Sigmoid colon (tissue), 7 donors: ENCODE measurements around the gene BAIAP3. TPM values are rescaled to one million over a fixed set of nuclear protein-coding genes. Genes with fewer than 3 reads are reported as not detected.

Experiments
- DNase-seq: peaks from one replicate; pipeline ENCODE4 v3.0.0-alpha.2; 2019
- H3K27ac ChIP-seq, 4 donors: fragments of 200-600 bp; sonication (generic); one replicate each; pipeline ENCODE4 v1.5.1; 2016 to 2019; ENCODE audit warnings: mild to moderate bottlenecking in 1 of 4
- H3K27me3 ChIP-seq, 3 donors: fragments of 200-600 bp; sonication (generic); one replicate each; pipeline ENCODE4 v1.5.1; 2019; ENCODE audit warnings: mild to moderate bottlenecking in 1 of 3
- H3K36me3 ChIP-seq, 4 donors: fragments of 200-600 bp; sonication (generic); one replicate each; pipeline ENCODE4 v1.5.1; 2016 to 2019
- H3K4me1 ChIP-seq, 4 donors: fragments of 200-600 bp; sonication (generic); one replicate each; pipeline ENCODE4 v1.5.1; 2017 to 2019
- H3K4me3 ChIP-seq, 4 donors: fragments of 200-600 bp; sonication (generic); one replicate each; pipeline ENCODE4 v1.5.1; 2017 to 2019; ENCODE audit warnings: mild to moderate bottlenecking in 2 of 4, moderate library complexity in 1 of 4
- H3K9me3 ChIP-seq, 4 donors: fragments of 200-600 bp in 3 of 4; sonication (generic) in 3 of 4; one replicate each; pipeline versions ENCODE4 v1.5.1 to v1.6.1; 2013 to 2019
- EP300 ChIP-seq, 4 donors: sonication (generic); formaldehyde crosslinking; IDR thresholded peaks; one replicate each; pipeline ENCODE4 v1.6.1; 2017; ENCODE audit warnings: antibody characterized with exemption in 4 of 4
- POLR2A ChIP-seq, 2 donors: fragments of 450-650 bp; IDR thresholded peaks; one replicate each; pipeline ENCODE4 v1.6.1; 2016; ENCODE audit warnings: antibody characterized with exemption in 2 of 2, mild to moderate bottlenecking in 2 of 2, moderate library complexity in 2 of 2
- POLR2AphosphoS5 ChIP-seq, 4 donors: sonication (generic); formaldehyde crosslinking; IDR thresholded peaks; one replicate each; pipeline ENCODE4 v1.6.1; 2017; ENCODE audit warnings: antibody characterized with exemption in 4 of 4
- whole genome bisulfite sequencing, 2 donors: extraction: QIAGEN DNeasy Blood & Tissue Kit; methylation state at CpG; one replicate each; pipeline ENCODE4 v1.1.7; 2013; 5-methylcytosine and 5-hydroxymethylcytosine counted together
- intact Hi-C: fragments of 100-400 bp; cut with DNase I; formaldehyde crosslinking; loops from one replicate; pipeline ENCODE4 v1.15.1; 2023
- polyA plus RNA-seq, 3 donors: library from polyadenylated mRNA; stranded (reverse); fragments of 200-250 nt; gene quantifications; one replicate each; pipeline ENCODE4 v1.2.3, GENCODE V29; 2013
- total RNA-seq, 4 donors: library from RNA; depleted of rRNA; stranded (reverse); fragments of >200 nt; gene quantifications; one replicate each; pipeline ENCODE4 v1.1.0, GENCODE V29; 2016
- TF ChIP-seq, protein P1 (sequence below), 4 experiments: fragments of 450-650 bp in 3 of 4; fragments of 200-600 bp in 1 of 4; IDR thresholded peaks; one replicate each; pipeline ENCODE4 v1.5.1; 2016 to 2019; ENCODE audit warnings: antibody characterized with exemption in 4 of 4, mild to moderate bottlenecking in 3 of 4, moderate library complexity in 2 of 4
- donor health status: healthy with polysubstance abuse.
- donor health status: Bipolar disorder and iron deficiency.
- donor health status: healthy.

Gene BAIAP3
- total and polyA plus RNA-seq, 7 donors: 0.60 to 5.5 (median 1.7) TPM; not detected in 1

DNA sequence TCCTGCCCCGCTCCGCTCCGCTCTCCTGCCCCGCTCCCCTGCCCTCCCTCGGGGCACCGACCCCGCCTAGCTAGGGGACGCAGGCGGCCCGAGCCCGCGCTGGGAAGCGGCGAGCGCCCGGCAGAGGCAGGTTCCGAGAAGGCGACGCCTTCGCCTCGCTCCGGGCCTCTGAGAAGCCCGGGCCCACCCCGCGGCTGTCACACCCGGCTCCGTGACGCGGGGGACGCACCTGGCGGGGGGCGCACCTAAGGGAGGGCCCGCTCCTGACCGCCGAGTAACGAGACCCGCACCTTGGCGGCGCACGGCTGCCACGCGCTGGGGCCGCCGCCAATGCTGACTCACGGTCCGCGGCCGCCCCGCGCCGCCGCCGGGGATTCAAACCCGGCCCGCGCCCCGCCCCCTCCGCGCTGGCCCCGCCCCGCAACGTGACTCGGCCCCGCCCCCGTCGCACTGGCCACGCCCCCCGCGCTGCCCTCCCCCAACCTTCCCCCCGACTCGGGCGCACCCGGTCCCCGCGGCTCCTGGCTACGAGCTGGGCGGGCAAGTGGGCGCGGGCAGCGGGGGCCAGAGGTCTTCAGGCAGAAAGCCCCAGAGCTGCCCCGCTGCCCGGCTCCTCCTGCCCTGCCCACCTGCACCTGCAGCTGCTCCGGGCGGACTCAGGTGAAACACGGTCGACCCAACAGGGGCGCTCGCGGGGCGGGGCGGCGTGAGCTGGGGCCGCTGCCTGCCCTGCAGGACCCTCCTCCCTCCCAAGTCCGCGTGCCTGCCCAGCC lies 46.0 kb downstream of the BAIAP3 start:
- H3K36me3 ChIP-seq: peaks cover 0 to 46% (median 15%) of the 10 kb centered on the region in 4 donors
- H3K27me3 ChIP-seq: no peaks in the 10 kb centered on the region
- peaks cover 0 to 24% (median 22%) of the 10 kb centered on the region in 4 donors for H3K4me1 ChIP-seq
- DNase-seq: no peak
- intact Hi-C loops: no loop called here
- no peak for TF ChIP-seq POLR2A (IDR thresholded peaks at IDR 0.05)
- TF ChIP-seq, protein P1, sequence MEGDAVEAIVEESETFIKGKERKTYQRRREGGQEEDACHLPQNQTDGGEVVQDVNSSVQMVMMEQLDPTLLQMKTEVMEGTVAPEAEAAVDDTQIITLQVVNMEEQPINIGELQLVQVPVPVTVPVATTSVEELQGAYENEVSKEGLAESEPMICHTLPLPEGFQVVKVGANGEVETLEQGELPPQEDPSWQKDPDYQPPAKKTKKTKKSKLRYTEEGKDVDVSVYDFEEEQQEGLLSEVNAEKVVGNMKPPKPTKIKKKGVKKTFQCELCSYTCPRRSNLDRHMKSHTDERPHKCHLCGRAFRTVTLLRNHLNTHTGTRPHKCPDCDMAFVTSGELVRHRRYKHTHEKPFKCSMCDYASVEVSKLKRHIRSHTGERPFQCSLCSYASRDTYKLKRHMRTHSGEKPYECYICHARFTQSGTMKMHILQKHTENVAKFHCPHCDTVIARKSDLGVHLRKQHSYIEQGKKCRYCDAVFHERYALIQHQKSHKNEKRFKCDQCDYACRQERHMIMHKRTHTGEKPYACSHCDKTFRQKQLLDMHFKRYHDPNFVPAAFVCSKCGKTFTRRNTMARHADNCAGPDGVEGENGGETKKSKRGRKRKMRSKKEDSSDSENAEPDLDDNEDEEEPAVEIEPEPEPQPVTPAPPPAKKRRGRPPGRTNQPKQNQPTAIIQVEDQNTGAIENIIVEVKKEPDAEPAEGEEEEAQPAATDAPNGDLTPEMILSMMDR (IDR thresholded peaks at IDR 0.05): no peak
- no peak for TF ChIP-seq EP300 (IDR thresholded peaks at IDR 0.05)
- TF ChIP-seq POLR2AphosphoS5 (IDR thresholded peaks at IDR 0.05): no peak
- H3K9me3 ChIP-seq: no peaks in the 10 kb centered on the region
- H3K27ac ChIP-seq: peak overlapping the region; percentile 69 to 80 (median 74)
- WGBS, 2 donors: 2 to 4% methylated on average over 95 of the region's 95 CpGs
- H3K4me3 ChIP-seq: peak overlapping the region; percentile 22 to 62 (median 52)

DNA sequence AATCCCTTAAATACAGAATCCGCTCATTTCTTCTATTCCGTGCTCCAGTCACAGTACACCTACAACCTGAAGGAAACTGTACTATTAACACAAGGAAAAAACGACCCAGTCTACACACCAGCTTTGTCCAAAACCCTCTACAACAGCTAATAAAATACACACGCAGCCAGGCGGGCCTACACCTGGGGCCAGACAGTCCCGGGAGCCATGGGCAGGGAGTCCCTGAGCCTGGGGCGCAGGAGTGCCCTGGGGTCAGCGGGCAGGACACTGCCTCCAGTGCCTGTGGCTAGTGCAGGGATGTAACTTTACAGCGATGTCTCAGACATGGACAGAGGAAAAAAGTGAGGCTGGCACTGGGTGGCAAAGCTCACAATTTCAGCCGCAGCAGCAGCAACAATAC lies 46.8 kb downstream of the BAIAP3 start:
- Histone ChIP-seq H3K36me3 (peaks cover 0 to 46% (median 22%) of the 10 kb centered on the region in 4 donors), H3K27ac (no peak overlapping the region), H3K4me3 (no peak overlapping the region), H3K9me3 (no peaks in the 10 kb centered on the region), H3K27me3 (no peaks in the 10 kb centered on the region), H3K4me1 (peaks cover 0 to 24% (median 22%) of the 10 kb centered on the region in 4 donors)
- DNase-seq: no peak
- WGBS, 2 donors: 61 to 79% methylated on average over 10 of the region's 10 CpGs
- intact Hi-C loops: no loop called here
- TF ChIP-seq, protein P1 (IDR thresholded peaks at IDR 0.05): no peak
- no peak for TF ChIP-seq EP300 (IDR thresholded peaks at IDR 0.05)
- no peak for TF ChIP-seq POLR2AphosphoS5 (IDR thresholded peaks at IDR 0.05)
- no peak for TF ChIP-seq POLR2A (IDR thresholded peaks at IDR 0.05)

DNA sequence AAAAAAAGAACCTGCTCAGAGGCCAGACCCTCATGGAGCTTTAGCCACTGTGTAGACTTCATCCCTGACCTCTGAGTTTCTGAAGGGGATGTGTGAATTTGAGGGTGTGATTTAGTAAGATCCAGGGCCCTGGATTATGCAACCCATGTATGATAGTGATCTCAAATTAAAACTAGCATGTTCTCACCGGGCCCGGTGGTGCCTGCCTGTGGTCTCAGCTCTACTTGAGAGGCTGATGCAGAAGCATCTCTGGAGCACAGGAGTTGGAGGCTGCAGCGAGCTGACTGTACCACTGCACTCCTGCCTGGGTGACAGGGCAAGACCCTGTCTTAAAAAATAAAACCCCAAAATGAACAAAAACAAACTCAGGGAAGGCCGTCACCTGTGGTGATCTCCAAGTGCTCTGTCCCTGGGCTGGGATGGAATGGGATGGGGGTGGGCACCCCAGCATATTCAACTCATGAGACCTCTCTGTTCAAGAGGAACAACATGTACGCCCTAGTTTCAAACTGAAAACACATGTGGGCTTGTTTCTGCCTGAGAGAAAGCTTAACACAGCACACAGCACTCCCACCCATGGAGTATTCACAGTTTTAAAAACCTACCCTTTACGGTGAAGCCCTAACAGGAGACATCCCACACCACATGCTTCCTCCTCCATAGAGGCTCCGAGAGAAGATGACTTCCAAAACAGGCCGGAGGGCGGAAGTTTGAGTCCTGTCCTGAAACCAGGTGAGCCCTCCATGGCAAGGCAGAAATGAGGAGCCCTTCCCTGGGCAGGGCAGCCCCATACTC lies 48.4 kb downstream of the BAIAP3 start:
- Histone ChIP-seq H3K9me3 (no peaks in the 10 kb centered on the region), H3K4me3 (no peak overlapping the region), H3K27me3 (no peaks in the 10 kb centered on the region), H3K4me1 (peaks cover 0 to 24% (median 22%) of the 10 kb centered on the region in 4 donors), H3K27ac (no peak overlapping the region), H3K36me3 (peaks cover 0 to 45% (median 24%) of the 10 kb centered on the region in 4 donors)
- DNase-seq: no peak
- WGBS, 2 donors: 92 to 93% methylated on average over 9 of the region's 9 CpGs
- no peak for TF ChIP-seq EP300 (IDR thresholded peaks at IDR 0.05)
- TF ChIP-seq POLR2A (IDR thresholded peaks at IDR 0.05): no peak
- TF ChIP-seq, protein P1 (IDR thresholded peaks at IDR 0.05): no peak
- no peak for TF ChIP-seq POLR2AphosphoS5 (IDR thresholded peaks at IDR 0.05)
- intact Hi-C loops: no loop called here

DNA sequence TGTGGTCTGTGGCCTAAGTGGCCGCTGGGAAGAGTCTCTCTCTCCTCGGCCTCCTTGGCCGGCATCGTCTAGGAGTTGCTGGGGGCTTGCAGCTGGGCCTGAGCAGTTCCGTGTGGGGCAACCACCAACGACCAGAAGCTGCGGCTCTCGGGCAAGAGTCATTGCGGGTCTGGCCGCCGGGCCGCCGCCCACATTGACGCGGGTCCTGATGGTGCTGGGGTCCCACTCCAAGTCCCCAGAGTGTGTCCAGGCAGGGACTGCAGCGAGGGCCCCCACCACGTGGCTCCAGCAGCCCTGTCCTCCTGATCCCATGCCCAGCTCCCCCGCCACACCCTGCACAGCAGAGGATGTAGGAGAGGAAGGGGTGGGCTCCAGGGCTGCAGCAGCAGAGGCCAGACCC lies 50.1 kb downstream of the BAIAP3 start:
- Histone ChIP-seq H3K27ac (no peak overlapping the region), H3K36me3 (peaks cover 5 to 52% (median 26%) of the 10 kb centered on the region in 4 donors), H3K4me1 (peaks cover 0 to 17% (median 16%) of the 10 kb centered on the region in 4 donors), H3K9me3 (no peaks in the 10 kb centered on the region), H3K27me3 (no peaks in the 10 kb centered on the region), H3K4me3 (no peak overlapping the region)
- intact Hi-C loops: no loop called here
- 92 to 94% methylated on average over 18 of the region's 18 CpGs for WGBS, 2 donors
- TF ChIP-seq, protein P1 (IDR thresholded peaks at IDR 0.05): no peak
- no peak for TF ChIP-seq POLR2AphosphoS5 (IDR thresholded peaks at IDR 0.05)
- no peak for TF ChIP-seq POLR2A (IDR thresholded peaks at IDR 0.05)
- TF ChIP-seq EP300 (IDR thresholded peaks at IDR 0.05): no peak
- DNase-seq: no peak
